SK-N-SH (cell line): Measurements from ENCODE around the gene LRRFIP2. TPM values are rescaled to one million over a fixed set of nuclear protein-coding genes. Genes with fewer than 3 reads are reported as not detected.

Experiments
- CTCF ChIA-PET: fragments of 300-600, 350-600 bp; formaldehyde crosslinking; extraction: SDS; loops from one replicate; lab custom pipeline; 2021; lab: Yijun Ruan, JAX
- POLR2A ChIA-PET: fragments of 350-600 bp; sonication (Branson Sonifier 250); formaldehyde crosslinking; extraction: SDS; loops from one replicate; lab custom pipeline; 2020; ENCODE audit warnings: antibody characterized with exemption, inconsistent platforms; lab: Yijun Ruan, JAX
- DNase-seq: peaks from one replicate; pipeline ENCODE4 v3.0.0; 2012
- H2AFZ ChIP-seq: fragments of 200-600 bp; sonication (generic); 2 replicates; pipeline ENCODE4 v1.8.1; 2016; ENCODE audit warnings: antibody characterized with exemption, mild to moderate bottlenecking, low read depth
- H3F3A ChIP-seq: fragments of 200-600 bp; sonication (generic); replicated peaks from 2 replicates; pipeline ENCODE3; 2016; ENCODE audit warnings: antibody characterized with exemption, mild to moderate bottlenecking; ENCODE audit not compliant: insufficient read depth
- H3K27ac ChIP-seq, 2 experiments: fragments of 200-500 bp in 1 of 2; fragments of 200-600 bp in 1 of 2; sonication (Bioruptor generic) in 1 of 2; sonication (generic), shearing (Covaris generic) in 1 of 2; 2 replicates each; pipeline versions ENCODE4 v1.5.1 to v1.6.1; 2014 to 2016; ENCODE audit warnings: low read depth in 2 of 2, inconsistent platforms in 1 of 2, low read length in 1 of 2, mild to moderate bottlenecking in 1 of 2, mixed read lengths in 1 of 2
- H3K27me3 ChIP-seq: fragments of 200-600 bp; sonication (generic), shearing (Covaris generic); 2 replicates; pipeline ENCODE4 v1.6.1; 2016; ENCODE audit warnings: mixed run types; ENCODE audit not compliant: insufficient read depth
- H3K36me3 ChIP-seq, 2 experiments: fragments of 200-500 bp in 1 of 2; fragments of 200-600 bp in 1 of 2; sonication (Bioruptor generic) in 1 of 2; sonication (generic) in 1 of 2; replicated peaks in 1 of 2; 2 replicates each; pipeline versions ENCODE3 to v1.5.1; 2014 to 2016; ENCODE audit warnings: low read length in 1 of 2, mild to moderate bottlenecking in 1 of 2; ENCODE audit not compliant: insufficient read depth in 2 of 2, control insufficient read depth in 1 of 2
- H3K4me1 ChIP-seq, 2 experiments: fragments of 200-500 bp in 1 of 2; fragments of 200-600 bp in 1 of 2; sonication (Bioruptor generic) in 1 of 2; sonication (generic), shearing (Covaris generic) in 1 of 2; 2 replicates each; pipeline versions ENCODE4 v1.5.1 to v1.6.1; 2014 to 2016; ENCODE audit warnings: low read depth in 1 of 2, low read length in 1 of 2, mixed run types in 1 of 2; ENCODE audit not compliant: insufficient read depth in 2 of 2, control insufficient read depth in 1 of 2
- H3K4me2 ChIP-seq: fragments of 200-600 bp; sonication (generic), shearing (Covaris generic); 2 replicates; pipeline ENCODE4 v1.6.1; 2017; ENCODE audit warnings: mixed run types
- H3K4me3 ChIP-seq, 2 experiments: fragments of 200-500 bp in 1 of 2; fragments of 200-600 bp in 1 of 2; sonication (Bioruptor generic) in 1 of 2; sonication (generic), shearing (Covaris generic) in 1 of 2; 2 replicates each; pipeline versions ENCODE4 v1.5.1 to v1.8.1; 2014 to 2016; ENCODE audit warnings: low read depth in 2 of 2, inconsistent platforms in 1 of 2, low read length in 1 of 2, mild to moderate bottlenecking in 1 of 2, mixed read lengths in 1 of 2, moderate library complexity in 1 of 2
- H3K79me2 ChIP-seq: fragments of 200-600 bp; sonication (generic); 2 replicates; pipeline ENCODE4 v1.8.1; 2017; ENCODE audit warnings: mild to moderate bottlenecking; ENCODE audit not compliant: insufficient read depth
- H3K9ac ChIP-seq: fragments of 200-600 bp; sonication (generic); 2 replicates; pipeline ENCODE4 v1.6.1; 2017; ENCODE audit warnings: mixed run types
- H3K9me2 ChIP-seq: fragments of 200-600 bp; sonication (generic); 2 replicates; pipeline ENCODE4 v1.6.1; 2017; ENCODE audit warnings: mixed run types
- H3K9me3 ChIP-seq: fragments of 200-600 bp; sonication (generic); 2 replicates; pipeline ENCODE4 v1.6.1; 2017; ENCODE audit warnings: mixed run types, mild to moderate bottlenecking, moderate library complexity
- H4K20me1 ChIP-seq: fragments of 200-600 bp; sonication (generic); 2 replicates; pipeline ENCODE4 v1.6.1; 2017; ENCODE audit warnings: mild to moderate bottlenecking, mixed run types; ENCODE audit not compliant: insufficient read depth
- EP300 ChIP-seq, 2 experiments: IDR thresholded peaks; 2 replicates each; pipeline versions ENCODE4 v1.4.0 to v1.6.1; 2012; ENCODE audit warnings: borderline replicate concordance in 1 of 2, low read depth in 1 of 2, low read length in 1 of 2
- FOSL2 ChIP-seq: IDR thresholded peaks from 2 replicates; pipeline ENCODE4 v1.4.0; 2012; ENCODE audit warnings: low read depth, mild to moderate bottlenecking, moderate library complexity, borderline replicate concordance
- FOXJ3 ChIP-seq: sonication (generic); formaldehyde crosslinking; IDR thresholded peaks from 2 replicates; pipeline ENCODE4 v1.5.1; 2020; ENCODE audit warnings: mild to moderate bottlenecking, missing genetic modification reagents
- FOXM1 ChIP-seq: IDR thresholded peaks from 2 replicates; pipeline ENCODE4 v1.4.0; 2012; ENCODE audit warnings: low read depth, mild to moderate bottlenecking
- JUND ChIP-seq: IDR thresholded peaks from 2 replicates; pipeline ENCODE4 v1.4.0; 2012
- MEF2A ChIP-seq: IDR thresholded peaks from 2 replicates; pipeline ENCODE4 v1.4.0; 2012; ENCODE audit warnings: low read depth, borderline replicate concordance
- POLR2AphosphoS5 ChIP-seq: IDR thresholded peaks from 2 replicates; pipeline ENCODE4 v1.6.1; 2012; ENCODE audit warnings: low read depth, low read length
- RAD21 ChIP-seq: IDR thresholded peaks from 2 replicates; pipeline ENCODE4 v1.6.1; 2012; ENCODE audit warnings: mild to moderate bottlenecking, low read length
- RCOR1 ChIP-seq: fragments of 150-350 bp; IDR thresholded peaks from 2 replicates; pipeline ENCODE4 v1.6.1; 2017; ENCODE audit warnings: antibody characterized with exemption, low read length
- RFX5 ChIP-seq: IDR thresholded peaks from 2 replicates; pipeline ENCODE4 v1.6.1; 2012; ENCODE audit warnings: mild to moderate bottlenecking, improper control_type of control experiment, low read length
- RXRA ChIP-seq: IDR thresholded peaks from 2 replicates; pipeline ENCODE4 v1.4.0; 2012; ENCODE audit warnings: low read depth, mild to moderate bottlenecking, borderline replicate concordance
- SIN3A ChIP-seq: IDR thresholded peaks from 2 replicates; pipeline ENCODE4 v1.6.1; 2012; ENCODE audit warnings: low read depth, mild to moderate bottlenecking, low read length, moderate library complexity, borderline replicate concordance
- SMC3 ChIP-seq: IDR thresholded peaks from 2 replicates; pipeline ENCODE4 v1.6.1; 2012; ENCODE audit warnings: low read depth, low read length, improper control_type of control experiment
- TAF1 ChIP-seq: IDR thresholded peaks from 2 replicates; pipeline ENCODE4 v1.6.1; 2012; ENCODE audit warnings: low read depth, mild to moderate bottlenecking, low read length, moderate library complexity, borderline replicate concordance
- WGBS: methylation state at CpG from one replicate; pipeline ENCODE4 v1.1.6; 2017; ENCODE audit warnings: low lambda C conversion rate; 5-methylcytosine and 5-hydroxymethylcytosine counted together
- polyA plus RNA-seq, 3 experiments: library from polyadenylated mRNA; depleted of rRNA; stranded (reverse); fragments of >200 nt; gene quantifications; 2 replicates each; pipeline ENCODE4 v1.2.3, GENCODE V29; 2012
- TF ChIP-seq, protein P1 (sequence below): IDR thresholded peaks from 2 replicates; pipeline ENCODE4 v1.4.0; 2012; ENCODE audit warnings: low read depth
- TF ChIP-seq, protein P2 (sequence below): fragments of 150-350 bp; IDR thresholded peaks from 2 replicates; pipeline ENCODE4 v1.6.1; 2016; ENCODE audit warnings: mild to moderate bottlenecking, low read depth, low read length
- TF ChIP-seq, protein P3 (sequence below): IDR thresholded peaks from 2 replicates; pipeline ENCODE4 v1.4.0; 2012; ENCODE audit warnings: low read depth, borderline replicate concordance
- TF ChIP-seq, protein P4 (sequence below): fragments of 200-600 bp; sonication (generic); IDR thresholded peaks from 2 replicates; pipeline ENCODE4 v1.6.1; 2017; ENCODE audit warnings: antibody characterized with exemption, mild to moderate bottlenecking, moderate library complexity

LRRFIP2 gene
- polyA plus RNA-seq, 1 of the 3 experiments (the other 2 are of a cell fraction): 27.2 TPM

DNA sequence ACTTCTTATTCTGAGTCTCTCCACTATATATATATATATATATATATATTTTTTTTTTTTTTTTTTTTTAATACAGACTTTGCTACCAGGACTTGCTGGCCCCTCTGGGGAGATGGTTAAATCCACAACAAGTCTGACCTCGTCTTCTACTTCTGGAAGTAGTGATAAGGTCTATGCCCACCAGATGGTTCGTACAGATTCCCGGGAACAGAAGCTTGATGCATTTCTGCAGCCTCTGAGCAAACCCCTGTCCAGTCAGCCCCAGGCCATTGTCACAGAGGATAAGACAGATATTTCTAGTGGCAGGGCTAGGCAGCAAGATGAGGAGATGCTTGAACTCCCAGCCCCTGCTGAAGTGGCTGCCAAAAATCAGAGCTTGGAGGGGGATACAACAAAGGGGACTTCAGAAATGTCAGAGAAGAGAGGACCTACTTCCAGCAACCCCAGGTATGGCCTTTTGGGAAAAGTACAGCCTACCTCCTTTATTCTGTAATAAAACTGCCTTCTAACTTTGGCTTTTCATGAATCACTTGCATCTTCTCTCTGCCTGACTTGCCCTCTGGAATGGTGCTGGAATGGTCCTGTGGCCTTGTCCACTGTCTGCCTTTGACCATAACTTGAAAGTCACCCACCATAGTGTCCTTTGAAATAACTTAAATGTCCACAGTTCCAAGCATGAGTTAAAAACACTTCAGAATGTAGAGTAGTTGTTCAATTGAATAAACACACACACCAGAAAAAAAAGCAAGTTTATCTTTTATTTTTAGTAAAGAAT, 148.6 kb downstream of the LRRFIP2 start:
- TF ChIP-seq EP300 (IDR thresholded peaks at IDR 0.05; ENCODE audit: borderline replicate concordance in 1 of 2, low read depth in 1 of 2, low read length in 1 of 2) (no peak), RXRA (no peak), FOXM1 (no peak), RFX5 (no peak), FOSL2 (no peak), POLR2AphosphoS5 (no peak), SMC3 (no peak), SIN3A (no peak), JUND (no peak), RAD21 (no peak), RCOR1 (no peak), TAF1 (no peak), MEF2A (no peak), FOXJ3 (CRISPR knock-in tag) (no peak)
- TF ChIP-seq, protein P1, sequence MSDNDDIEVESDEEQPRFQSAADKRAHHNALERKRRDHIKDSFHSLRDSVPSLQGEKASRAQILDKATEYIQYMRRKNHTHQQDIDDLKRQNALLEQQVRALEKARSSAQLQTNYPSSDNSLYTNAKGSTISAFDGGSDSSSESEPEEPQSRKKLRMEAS: no peak
- TF ChIP-seq, protein P2, sequence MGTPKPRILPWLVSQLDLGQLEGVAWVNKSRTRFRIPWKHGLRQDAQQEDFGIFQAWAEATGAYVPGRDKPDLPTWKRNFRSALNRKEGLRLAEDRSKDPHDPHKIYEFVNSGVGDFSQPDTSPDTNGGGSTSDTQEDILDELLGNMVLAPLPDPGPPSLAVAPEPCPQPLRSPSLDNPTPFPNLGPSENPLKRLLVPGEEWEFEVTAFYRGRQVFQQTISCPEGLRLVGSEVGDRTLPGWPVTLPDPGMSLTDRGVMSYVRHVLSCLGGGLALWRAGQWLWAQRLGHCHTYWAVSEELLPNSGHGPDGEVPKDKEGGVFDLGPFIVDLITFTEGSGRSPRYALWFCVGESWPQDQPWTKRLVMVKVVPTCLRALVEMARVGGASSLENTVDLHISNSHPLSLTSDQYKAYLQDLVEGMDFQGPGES: no peak
- TF ChIP-seq, protein P3, sequence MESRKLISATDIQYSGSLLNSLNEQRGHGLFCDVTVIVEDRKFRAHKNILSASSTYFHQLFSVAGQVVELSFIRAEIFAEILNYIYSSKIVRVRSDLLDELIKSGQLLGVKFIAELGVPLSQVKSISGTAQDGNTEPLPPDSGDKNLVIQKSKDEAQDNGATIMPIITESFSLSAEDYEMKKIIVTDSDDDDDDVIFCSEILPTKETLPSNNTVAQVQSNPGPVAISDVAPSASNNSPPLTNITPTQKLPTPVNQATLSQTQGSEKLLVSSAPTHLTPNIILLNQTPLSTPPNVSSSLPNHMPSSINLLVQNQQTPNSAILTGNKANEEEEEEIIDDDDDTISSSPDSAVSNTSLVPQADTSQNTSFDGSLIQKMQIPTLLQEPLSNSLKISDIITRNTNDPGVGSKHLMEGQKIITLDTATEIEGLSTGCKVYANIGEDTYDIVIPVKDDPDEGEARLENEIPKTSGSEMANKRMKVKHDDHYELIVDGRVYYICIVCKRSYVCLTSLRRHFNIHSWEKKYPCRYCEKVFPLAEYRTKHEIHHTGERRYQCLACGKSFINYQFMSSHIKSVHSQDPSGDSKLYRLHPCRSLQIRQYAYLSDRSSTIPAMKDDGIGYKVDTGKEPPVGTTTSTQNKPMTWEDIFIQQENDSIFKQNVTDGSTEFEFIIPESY: no peak
- TF ChIP-seq, protein P4, sequence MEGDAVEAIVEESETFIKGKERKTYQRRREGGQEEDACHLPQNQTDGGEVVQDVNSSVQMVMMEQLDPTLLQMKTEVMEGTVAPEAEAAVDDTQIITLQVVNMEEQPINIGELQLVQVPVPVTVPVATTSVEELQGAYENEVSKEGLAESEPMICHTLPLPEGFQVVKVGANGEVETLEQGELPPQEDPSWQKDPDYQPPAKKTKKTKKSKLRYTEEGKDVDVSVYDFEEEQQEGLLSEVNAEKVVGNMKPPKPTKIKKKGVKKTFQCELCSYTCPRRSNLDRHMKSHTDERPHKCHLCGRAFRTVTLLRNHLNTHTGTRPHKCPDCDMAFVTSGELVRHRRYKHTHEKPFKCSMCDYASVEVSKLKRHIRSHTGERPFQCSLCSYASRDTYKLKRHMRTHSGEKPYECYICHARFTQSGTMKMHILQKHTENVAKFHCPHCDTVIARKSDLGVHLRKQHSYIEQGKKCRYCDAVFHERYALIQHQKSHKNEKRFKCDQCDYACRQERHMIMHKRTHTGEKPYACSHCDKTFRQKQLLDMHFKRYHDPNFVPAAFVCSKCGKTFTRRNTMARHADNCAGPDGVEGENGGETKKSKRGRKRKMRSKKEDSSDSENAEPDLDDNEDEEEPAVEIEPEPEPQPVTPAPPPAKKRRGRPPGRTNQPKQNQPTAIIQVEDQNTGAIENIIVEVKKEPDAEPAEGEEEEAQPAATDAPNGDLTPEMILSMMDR: no peak
- CTCF ChIA-PET: no interaction called here
- POLR2A ChIA-PET: no interaction called here

More for the DNA sequence above, 148.6 kb downstream of the LRRFIP2 start:
- no peak overlapping the region for H3K9ac ChIP-seq
- no peaks in the 10 kb centered on the region for H3K79me2 ChIP-seq
- peaks cover 5% of the 10 kb centered on the region for H3F3A ChIP-seq
- no peaks in the 10 kb centered on the region for H4K20me1 ChIP-seq
- no peaks in the 10 kb centered on the region for H3K9me3 ChIP-seq
- DNase-seq: no peak
- no peaks in the 10 kb centered on the region for H3K9me2 ChIP-seq
- no peaks in the 10 kb centered on the region for H3K27me3 ChIP-seq
- WGBS: 88% methylated on average over 3 of the region's 3 CpGs
- no peaks in the 10 kb centered on the region for H3K4me1 ChIP-seq
- H3K4me3 ChIP-seq: no peak overlapping the region
- peaks cover 67 to 75% of the 10 kb centered on the region in 2 experiments for H3K36me3 ChIP-seq
- no peak overlapping the region for H3K4me2 ChIP-seq
- H3K27ac ChIP-seq: no peak overlapping the region
- H2AFZ ChIP-seq: no peak overlapping the region
